Psoas muscle (tissue), 8 donors: ENCODE results near the gene CCDC9. TPM values are rescaled to one million over a fixed set of nuclear protein-coding genes. Genes with fewer than 3 reads are reported as not detected.
A peak's percentile ranks its signal among the peaks of the same experiment; 100 is the strongest.
"Not testable (repeated sequence)": the region's sequence is repeated elsewhere in the genome, so short reads cannot be mapped to it uniquely, and the experiment has no call there.

Experiments
- ATAC-seq, 4 donors: fragments of 200-7000 bp; cut with Tn5 transposase; one replicate each; pipeline ENCODE4 v1.9.1; 2020; ENCODE audit warnings: moderate library complexity in 3 of 4, mild to moderate bottlenecking in 2 of 4
- DNase-seq, 2 donors: peaks; one replicate each; pipeline ENCODE4 v3.0.0-alpha.2; 2020
- H3K27ac ChIP-seq: fragments of 200-600 bp; one replicate; pipeline ENCODE4 v1.8.0; 2022
- H3K27me3 ChIP-seq, 3 donors: fragments of 200-600 bp in 1 of 3; one replicate each; pipeline versions ENCODE4 v1.6.1 to v1.8.0; 2013 to 2022; ENCODE audit warnings: low read length in 2 of 3, mild to moderate bottlenecking in 2 of 3, moderate library complexity in 1 of 3; ENCODE audit not compliant: insufficient read depth in 3 of 3
- H3K36me3 ChIP-seq, 2 donors: fragments of 200-600 bp in 1 of 2; one replicate each; pipeline versions ENCODE4 v1.6.1 to v1.8.0; 2013 to 2022; ENCODE audit warnings: low read depth in 1 of 2, mild to moderate bottlenecking in 1 of 2, moderate library complexity in 1 of 2; ENCODE audit not compliant: insufficient read depth in 1 of 2
- H3K4me1 ChIP-seq: fragments of 200-600 bp; one replicate; pipeline ENCODE4 v1.8.0; 2022
- H3K4me3 ChIP-seq: fragments of 200-600 bp; one replicate; pipeline ENCODE4 v1.8.0; 2022; ENCODE audit warnings: mild to moderate bottlenecking
- H3K9me3 ChIP-seq: fragments of 200-600 bp; one replicate; pipeline ENCODE4 v1.8.0; 2022
- CTCF ChIP-seq: fragments of 200-600 bp; IDR thresholded peaks from one replicate; pipeline ENCODE4 v1.8.0; 2022; ENCODE audit warnings: antibody characterized with exemption
- whole genome bisulfite sequencing, 3 donors: extraction: QIAGEN DNeasy Blood & Tissue Kit; methylation state at CpG; one replicate each; pipeline versions ENCODE4 v1.1.6 to v1.1.7; 2013; 5-methylcytosine and 5-hydroxymethylcytosine counted together
- intact Hi-C, 2 donors: fragments of 100-400 bp; cut with DNase I; formaldehyde crosslinking; loops; one replicate each; pipeline versions ENCODE4 v1.11.0 to v1.14.2; 2022
- polyA plus RNA-seq, 3 donors: library from polyadenylated mRNA; stranded (reverse); fragments of 200-250 nt; gene quantifications; one replicate each; pipeline ENCODE4 v1.2.3, GENCODE V29; 2013
- total RNA-seq, 4 donors: library from RNA; stranded (reverse); fragmentation: NEBNext Ultra II Directional in 2 of 4; extraction: Animal tissue kit (Norgen Biotek cat#: 25700) in 2 of 4; gene quantifications; one replicate each; pipeline versions ENCODE4 v1.2.1 to v1.2.4, GENCODE V29; 2021 to 2023
- donor health status: healthy with polysubstance abuse.
- donor health status: DM: no; HTN: no; CAD: no; lungs with moderate emphysema.
- donor health status: Bipolar disorder and iron deficiency.
- donor health status: healthy.
- donor health status: DM: yes; HTN: yes; CAD: no.
- donor health status: DM: no; HTN: no; CAD: no.
- donor health status: DM: no; HTN: no; CAD: no.
- donor health status: DM: yes; HTN: yes; CAD: no.

CCDC9 gene
- total and polyA plus RNA-seq, 7 donors: 16.9 to 28.5 (median 24.0) TPM

DNA sequence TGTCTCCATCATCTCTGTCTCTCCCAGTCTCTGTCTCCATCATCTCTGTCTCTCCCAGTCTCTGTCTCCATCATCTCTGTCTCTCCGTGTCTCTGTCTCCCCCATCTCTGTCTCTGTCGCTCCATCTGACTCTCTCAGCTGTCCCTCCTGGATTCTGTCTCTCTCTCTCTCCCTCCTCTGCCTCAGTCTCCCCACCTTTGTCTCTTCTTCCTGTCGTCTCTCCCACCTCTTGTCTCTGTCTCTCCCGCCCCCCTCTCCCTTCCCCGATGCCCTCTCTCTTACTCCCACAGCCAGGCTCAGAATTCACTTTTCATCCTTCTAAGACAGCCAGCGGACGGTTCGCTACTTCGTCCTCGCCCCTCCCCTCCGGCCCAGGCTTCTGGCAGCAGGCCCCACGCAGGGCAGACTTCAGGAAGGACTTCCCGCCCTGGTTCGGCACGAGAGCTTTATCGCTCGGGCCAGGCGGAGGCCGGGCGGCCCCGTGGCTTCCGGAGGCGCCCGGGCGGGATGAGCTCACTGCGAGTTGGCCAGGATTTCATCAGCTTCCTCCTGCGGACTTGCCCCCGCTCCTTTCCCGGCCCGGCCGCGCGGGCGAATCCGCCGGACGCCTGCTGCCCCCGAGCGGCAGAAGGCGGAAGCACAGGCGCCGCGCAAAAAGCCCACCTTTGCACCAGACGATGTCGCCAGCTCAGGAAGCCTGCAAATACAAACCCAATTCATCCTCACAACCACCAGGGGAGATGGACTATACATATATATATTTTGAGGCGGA is 12.4 kb upstream of the CCDC9 start:
- Histone ChIP-seq H3K9me3 (no peaks in the 10 kb centered on the region), H3K27me3 (peaks cover 0 to 30% (median 10%) of the 10 kb centered on the region in 3 donors), H3K4me3 (peak overlapping the region; percentile 52), H3K27ac (peak overlapping the region; percentile 50), H3K4me1 (peaks cover 20% of the 10 kb centered on the region), H3K36me3 (no peaks in the 10 kb centered on the region)
- ATAC-seq (peak; percentile 92 to 95 (median 94)), DNase-seq (peak; percentile 91 to 96)
- intact Hi-C loops: loop anchor here in 1 of 2 donors (1.0 to 10.0 kb wide), 3 partner anchors 12 to 229 kb away; partner anchors contain the start of gene NPAS1
- TF ChIP-seq CTCF: peak; percentile 99
- 1 to 2% (median 2%) methylated on average over 46 of the region's 46 CpGs for WGBS, 3 donors

GRCh38 chr19:47247308-47247990 is 8.9 kb upstream of the CCDC9 start:
- DNase-seq (peak; percentile 86 to 89), ATAC-seq (peak in 2 of 4 donors; percentile 52 to 62)
- Histone ChIP-seq H3K9me3 (no peaks in the 10 kb centered on the region), H3K27ac (no peak overlapping the region), H3K4me1 (peaks cover 7% of the 10 kb centered on the region), H3K4me3 (no peak overlapping the region), H3K36me3 (no peaks in the 10 kb centered on the region), H3K27me3 (peaks cover 0 to 1% (median 0%) of the 10 kb centered on the region in 3 donors)
- WGBS, 3 donors: 26 to 27% (median 27%) methylated on average over 25 of the region's 25 CpGs
- TF ChIP-seq CTCF: peak; percentile 95
- intact Hi-C loops: loop anchor here (1.0 to 10.0 kb wide), 3 partner anchors 37 to 233 kb away; partner anchors contain the start of gene NPAS1 (in 1 of the 2)

DNA sequence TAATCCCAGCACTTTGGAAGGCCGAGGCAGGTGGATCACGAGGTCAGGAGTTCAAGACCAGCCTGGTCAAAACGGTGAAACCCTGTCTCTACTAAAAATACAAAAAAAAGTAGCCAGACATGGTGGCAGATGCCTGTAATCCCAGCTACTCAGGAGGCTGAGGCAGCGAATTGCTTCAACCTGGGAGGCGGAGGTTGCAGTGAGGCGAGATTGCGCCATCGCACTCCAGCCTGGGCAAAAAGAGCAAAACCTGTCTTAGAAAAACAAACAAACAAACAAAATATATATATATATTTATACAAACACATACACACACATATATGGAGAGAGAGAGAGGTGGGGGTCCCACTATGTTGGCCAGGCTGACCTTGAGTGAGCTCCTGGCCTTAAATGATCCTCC is 3.3 kb upstream of the CCDC9 start:
- not testable (repeated sequence) for H3K36me3 ChIP-seq, ATAC-seq, H3K27me3 ChIP-seq, H3K4me3 ChIP-seq, H3K9me3 ChIP-seq, DNase-seq
- 78 to 87% (median 81%) methylated on average over 8 of the region's 8 CpGs for WGBS, 3 donors
- intact Hi-C loops: loop anchor here in 1 of 2 donors (5.0 kb wide), 1 partner anchor 96 kb away; no protein-coding TSS in a partner anchor
- peaks cover 19% of the 10 kb centered on the region for H3K4me1 ChIP-seq
- peak overlapping the region; percentile 38 for H3K27ac ChIP-seq

GRCh38 chr19:47253467-47253881 is 2.9 kb upstream of the CCDC9 start:
- no peak overlapping the region for H3K4me3 ChIP-seq
- no peak for TF ChIP-seq CTCF
- H3K27me3 ChIP-seq: no peaks in the 10 kb centered on the region
- 40 to 53% (median 46%) methylated on average over 3 of the region's 3 CpGs for WGBS, 3 donors
- ATAC-seq (no peak), DNase-seq (no peak)
- intact Hi-C loops: loop anchor here in 1 of 2 donors (5.0 kb wide), 1 partner anchor 96 kb away; no protein-coding TSS in a partner anchor
- peak overlapping the region; percentile 38 for H3K27ac ChIP-seq
- H3K9me3 ChIP-seq: no peaks in the 10 kb centered on the region
- peaks cover 24% of the 10 kb centered on the region for H3K4me1 ChIP-seq
- peaks cover 0 to 2% of the 10 kb centered on the region in 2 donors for H3K36me3 ChIP-seq

GRCh38 chr19:47253970-47254369 is 2.4 kb upstream of the CCDC9 start:
- H3K27ac ChIP-seq: peak overlapping the region; percentile 38
- no peak overlapping the region for H3K4me3 ChIP-seq
- no peak for ATAC-seq
- H3K36me3 ChIP-seq: peaks cover 0 to 7% of the 10 kb centered on the region in 2 donors
- H3K27me3 ChIP-seq: no peaks in the 10 kb centered on the region
- 77 to 82% (median 81%) methylated on average over 5 of the region's 5 CpGs for WGBS, 3 donors
- no peaks in the 10 kb centered on the region for H3K9me3 ChIP-seq
- peaks cover 27% of the 10 kb centered on the region for H3K4me1 ChIP-seq
- intact Hi-C loops: loop anchor here in 1 of 2 donors (5.0 kb wide), 1 partner anchor 97 kb away; no protein-coding TSS in a partner anchor
- no peak for DNase-seq
- no peak for TF ChIP-seq CTCF
